Stimulated activated naive CD8-positive, alpha-beta T cell treated with anti-CD3 and anti-CD28 coated beads, Interleukin-15, amount 100 ng/mL, for 72 hours (primary cell): Measurements from ENCODE around the gene TUSC2.
"Not testable (repeated sequence)": the region's sequence is repeated elsewhere in the genome, so short reads cannot be mapped to it uniquely, and the experiment has no call there.

Experiments used
- ATAC-seq: fragments of 150-1000 bp; cut with Tn5 transposase; 2 replicates; pipeline ENCODE4 v1.10.0; 2021; ENCODE audit warnings: mild to moderate bottlenecking, moderate library complexity
- DNase-seq, 2 donors: peaks; one replicate each; pipeline ENCODE4 v3.0.0; 2021 to 2022
- H3K27ac Mint-ChIP-seq, 2 donors: one replicate each; pipeline ENCODE4 v1.8.0; 2022; ENCODE audit warnings: mild to moderate bottlenecking in 2 of 2, mixed read lengths in 2 of 2, moderate library complexity in 2 of 2
- H3K27me3 Mint-ChIP-seq: one replicate; pipeline ENCODE4 v1.8.0; 2022; ENCODE audit warnings: mixed read lengths
- H3K4me1 Mint-ChIP-seq: one replicate; pipeline ENCODE4 v1.8.0; 2022; ENCODE audit warnings: mild to moderate bottlenecking, mixed read lengths
- H3K4me3 Mint-ChIP-seq, 2 donors: one replicate each; pipeline ENCODE4 v1.8.0; 2022; ENCODE audit warnings: mild to moderate bottlenecking in 2 of 2, mixed read lengths in 2 of 2, moderate library complexity in 1 of 2
- H3K9me3 Mint-ChIP-seq, 2 donors: one replicate each; pipeline ENCODE4 v1.8.0; 2022; ENCODE audit warnings: mixed read lengths in 2 of 2

The TUSC2 gene

DNA sequence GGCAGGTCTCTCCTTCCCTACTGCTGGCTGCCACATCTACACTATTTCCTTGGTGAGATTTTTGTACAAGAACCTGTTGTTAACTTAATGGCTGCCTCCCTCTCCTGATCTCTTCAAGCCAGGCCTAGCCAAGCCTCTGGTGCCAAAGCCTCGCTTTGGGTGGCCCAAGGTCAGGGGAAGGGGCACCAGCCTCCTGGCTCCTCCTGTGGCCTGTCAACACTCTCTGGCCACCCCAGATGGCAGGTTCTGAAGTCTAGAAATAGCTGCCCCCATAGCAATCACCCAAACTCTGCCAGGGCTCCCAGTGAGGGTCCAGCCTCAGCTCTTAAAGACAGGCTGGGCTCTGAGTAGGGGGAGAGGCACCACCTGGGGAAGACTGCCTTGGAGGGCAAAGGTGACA, 40.8 kb downstream of the TUSC2 start:
- Mint-ChIP-seq H3K27me3 (no peaks in the 10 kb centered on the region), H3K9me3 (no peaks in the 10 kb centered on the region), H3K27ac (peak overlapping the region in 1 of 2 donors; percentile 91), H3K4me1 (peaks cover 37% of the 10 kb centered on the region), H3K4me3 (no peak overlapping the region)
- ATAC-seq (no peak), DNase-seq (no peak)

DNA sequence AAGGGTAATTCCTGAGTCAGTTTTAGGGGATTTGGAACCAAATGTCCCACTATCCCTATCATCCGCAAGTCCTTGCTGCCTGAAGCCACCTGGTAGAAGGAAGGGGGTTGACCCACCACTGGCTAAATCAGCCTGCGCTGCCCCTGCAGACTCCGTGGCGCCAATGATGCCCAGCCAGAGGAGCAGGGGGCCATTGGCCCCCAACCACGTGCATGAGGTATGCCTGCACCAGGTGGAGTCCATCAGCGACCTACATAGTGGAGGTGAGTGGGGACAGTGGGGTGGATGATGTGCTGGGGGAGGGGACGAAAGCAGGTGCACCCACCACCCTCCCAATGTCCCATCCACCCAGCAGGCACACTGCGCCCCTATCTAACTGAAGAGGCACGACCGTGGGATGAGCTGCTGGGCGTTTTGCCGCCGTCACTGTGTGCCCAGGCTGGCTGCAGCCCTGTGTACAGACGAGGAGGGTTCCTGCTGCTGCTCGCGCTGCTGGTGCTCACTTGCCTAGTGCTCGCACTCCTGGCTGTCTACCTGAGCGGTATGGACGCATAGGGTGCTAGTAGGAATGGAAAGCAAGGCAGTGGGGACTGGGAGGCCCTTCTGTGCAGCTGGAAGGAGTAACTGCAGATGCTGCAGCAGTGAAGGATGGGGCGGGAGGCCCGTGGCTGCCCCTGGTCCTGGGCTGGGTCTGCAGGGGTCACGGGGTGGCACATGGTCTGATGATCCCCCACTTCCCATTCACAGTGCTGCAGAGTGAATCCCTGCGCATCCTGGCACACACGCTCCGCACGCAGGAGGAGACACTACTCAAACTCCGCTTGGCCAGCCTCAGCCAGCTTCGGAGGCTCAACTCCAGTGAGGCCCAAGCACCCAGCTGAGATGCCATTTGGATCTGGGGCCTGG, 41.4 kb downstream of the TUSC2 start:
- H3K4me3 Mint-ChIP-seq = no peak overlapping the region
- no peaks in the 10 kb centered on the region for H3K9me3 Mint-ChIP-seq
- no peak for DNase-seq
- H3K27me3 Mint-ChIP-seq = no peaks in the 10 kb centered on the region
- H3K27ac Mint-ChIP-seq = no peak overlapping the region
- peak; percentile 27 for ATAC-seq
- peaks cover 37% of the 10 kb centered on the region for H3K4me1 Mint-ChIP-seq

DNA sequence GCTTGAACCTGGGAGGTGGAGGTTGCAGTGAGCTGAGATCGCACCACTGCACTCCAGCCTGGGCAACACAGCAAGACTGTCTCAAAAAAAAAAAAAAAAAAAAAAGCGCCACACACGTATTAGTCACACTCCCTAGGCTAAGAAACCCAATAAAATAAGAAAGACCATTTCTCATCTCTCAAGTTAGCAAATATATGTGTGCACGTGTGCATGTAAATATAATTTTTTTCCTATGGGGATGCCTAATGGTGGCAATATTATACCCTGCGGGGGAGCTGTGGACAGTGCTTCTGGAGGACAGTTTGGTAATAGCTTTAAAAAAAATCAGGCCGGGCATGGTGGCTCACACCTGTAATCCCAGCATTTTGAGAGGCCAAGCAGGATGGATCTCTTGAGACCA, 43.9 kb downstream of the TUSC2 start:
- H3K27ac Mint-ChIP-seq, DNase-seq, H3K9me3 Mint-ChIP-seq, ATAC-seq, H3K27me3 Mint-ChIP-seq, H3K4me3 Mint-ChIP-seq: not testable (repeated sequence)
- peaks cover 12% of the 10 kb centered on the region for H3K4me1 Mint-ChIP-seq

DNA sequence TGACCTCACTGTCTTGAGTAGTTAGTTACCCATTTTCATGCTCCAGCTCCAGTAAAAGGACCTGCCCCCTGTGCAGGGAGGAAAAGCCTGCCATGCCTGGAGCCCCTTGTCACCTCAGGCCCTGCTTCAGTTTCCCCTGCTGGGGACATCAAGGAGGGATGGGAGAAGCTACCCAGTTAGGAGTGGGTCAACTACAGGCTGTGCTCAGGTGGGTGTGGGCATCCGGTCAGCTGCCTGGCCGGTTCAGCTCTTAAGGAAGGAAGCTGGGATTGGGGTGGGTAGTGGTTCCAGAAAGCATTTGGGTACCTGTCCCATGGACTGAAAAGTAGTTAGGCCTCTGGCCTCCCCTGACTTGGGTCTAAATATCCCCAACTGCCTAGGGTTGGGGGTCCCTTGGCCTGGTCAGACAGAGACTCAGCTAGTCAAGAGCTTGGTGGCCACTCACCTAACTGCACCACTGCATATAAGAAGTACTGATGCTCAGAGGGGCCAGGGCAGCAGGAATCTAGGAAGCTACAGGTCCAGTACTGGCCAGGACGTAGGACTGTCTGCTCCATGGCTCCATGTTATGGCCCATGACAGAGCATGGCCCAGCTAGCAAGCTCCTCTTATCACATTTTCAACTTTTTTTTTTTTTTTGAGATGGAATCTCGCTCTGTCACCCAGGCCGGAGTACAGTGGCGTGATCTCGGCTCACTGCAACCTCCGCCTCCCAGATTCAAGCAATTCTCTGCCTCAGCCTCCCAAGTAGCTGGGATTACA, 48.6 kb downstream of the TUSC2 start:
- Mint-ChIP-seq H3K27ac (no peak overlapping the region), H3K4me3 (no peak overlapping the region), H3K27me3 (peaks cover 41% of the 10 kb centered on the region), H3K4me1 (peaks cover 21% of the 10 kb centered on the region), H3K9me3 (no peaks in the 10 kb centered on the region)
- DNase-seq (no peak), ATAC-seq (no peak)

DNA sequence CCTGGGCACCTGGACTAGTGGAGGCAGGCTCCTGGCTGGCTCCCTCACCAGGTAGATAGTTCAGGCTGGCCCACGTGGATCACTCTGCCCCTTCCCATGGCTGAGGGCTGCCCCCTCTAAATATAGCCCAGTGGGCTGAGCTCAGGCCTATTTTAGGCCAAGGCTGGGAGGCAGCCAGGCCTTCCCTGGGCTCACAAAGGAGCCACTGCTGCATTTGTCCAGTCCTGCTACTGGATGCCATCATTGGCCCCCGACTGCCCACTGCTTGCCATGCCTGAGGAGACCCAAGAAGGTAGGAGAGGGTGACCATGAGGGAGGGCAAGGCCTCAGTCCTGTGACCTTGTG, 49.2 kb downstream of the TUSC2 start, which contains the start of gene LSMEM2:
Gene LSMEM2 (plus strand): TSS at position 208 of the 345 bp plus-strand sequence. CDS start 27 bp downstream, at position 235.
- H3K4me1 Mint-ChIP-seq = peaks cover 27% of the 10 kb centered on the region
- no peaks in the 10 kb centered on the region for H3K9me3 Mint-ChIP-seq
- no peak for ATAC-seq
- no peak within 1 kb of the TSS for H3K27ac Mint-ChIP-seq
- H3K27me3 Mint-ChIP-seq = peaks cover 47% of the 10 kb centered on the region
- DNase-seq = no peak
- no peak within 1 kb of the TSS for H3K4me3 Mint-ChIP-seq

DNA sequence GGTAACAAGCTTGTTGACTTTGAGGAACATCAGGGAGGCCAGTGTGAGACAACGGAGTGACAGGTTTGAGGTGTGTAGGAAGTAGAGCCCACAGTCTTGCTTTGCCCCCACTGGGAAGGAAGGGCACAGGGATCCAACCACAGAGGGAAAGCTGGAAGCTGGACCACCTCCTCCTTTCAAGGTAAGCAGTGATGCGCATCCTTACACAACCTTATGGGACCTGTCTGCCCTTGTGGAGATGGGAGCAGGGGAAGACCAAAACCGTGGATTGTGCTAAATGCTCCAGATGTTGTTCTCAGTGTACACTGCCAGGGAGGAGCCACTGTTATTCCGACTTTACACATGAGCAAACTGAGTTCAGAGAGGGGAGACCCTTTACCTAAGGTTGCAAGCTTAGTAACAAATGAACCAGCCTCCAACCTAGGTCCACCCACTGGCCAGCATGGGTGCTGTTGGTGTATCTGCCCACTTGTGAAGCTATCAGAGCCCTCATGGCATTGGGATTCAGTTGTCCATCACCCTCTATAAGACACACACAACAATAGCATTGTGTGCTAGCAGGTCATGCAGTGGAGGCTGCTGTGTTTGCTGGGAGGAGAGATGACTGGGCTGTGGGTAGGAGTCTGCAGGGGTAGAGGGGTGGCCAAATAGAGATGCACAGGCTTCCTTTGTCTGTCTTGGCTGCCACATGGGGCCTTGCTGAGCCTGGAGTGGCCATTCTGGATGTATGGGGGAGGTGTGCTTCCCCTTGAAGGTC, 49.7 kb downstream of the TUSC2 start:
- no peak overlapping the region for H3K4me3 Mint-ChIP-seq
- H3K4me1 Mint-ChIP-seq = peaks cover 30% of the 10 kb centered on the region
- ATAC-seq (peak; percentile 10), DNase-seq (no peak)
- no peak overlapping the region for H3K27ac Mint-ChIP-seq
- H3K27me3 Mint-ChIP-seq = peaks cover 52% of the 10 kb centered on the region
- no peaks in the 10 kb centered on the region for H3K9me3 Mint-ChIP-seq

DNA sequence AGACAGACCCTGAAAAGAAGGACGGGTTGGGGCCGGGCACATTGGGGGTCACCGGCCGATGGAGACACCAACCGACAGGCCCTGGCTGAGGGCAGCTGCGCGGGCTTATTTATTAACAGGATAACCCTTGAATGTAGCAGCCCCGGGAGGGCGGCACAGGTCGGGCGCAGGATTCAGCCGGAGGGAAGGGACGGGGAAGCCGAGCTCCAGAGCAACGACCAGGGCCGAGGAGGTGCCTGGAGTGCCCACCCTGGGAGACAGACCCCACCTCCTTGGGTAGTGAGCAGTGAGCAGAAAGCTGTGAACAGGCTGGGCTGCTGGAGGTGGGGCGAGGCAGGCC, 51.3 kb downstream of the TUSC2 start:
- Mint-ChIP-seq H3K4me1 (peaks cover 45% of the 10 kb centered on the region), H3K27me3 (peaks cover 61% of the 10 kb centered on the region), H3K4me3 (peak overlapping the region in 1 of 2 donors; percentile 84), H3K27ac (no peak overlapping the region), H3K9me3 (no peaks in the 10 kb centered on the region)
- DNase-seq (no peak), ATAC-seq (no peak)

DNA sequence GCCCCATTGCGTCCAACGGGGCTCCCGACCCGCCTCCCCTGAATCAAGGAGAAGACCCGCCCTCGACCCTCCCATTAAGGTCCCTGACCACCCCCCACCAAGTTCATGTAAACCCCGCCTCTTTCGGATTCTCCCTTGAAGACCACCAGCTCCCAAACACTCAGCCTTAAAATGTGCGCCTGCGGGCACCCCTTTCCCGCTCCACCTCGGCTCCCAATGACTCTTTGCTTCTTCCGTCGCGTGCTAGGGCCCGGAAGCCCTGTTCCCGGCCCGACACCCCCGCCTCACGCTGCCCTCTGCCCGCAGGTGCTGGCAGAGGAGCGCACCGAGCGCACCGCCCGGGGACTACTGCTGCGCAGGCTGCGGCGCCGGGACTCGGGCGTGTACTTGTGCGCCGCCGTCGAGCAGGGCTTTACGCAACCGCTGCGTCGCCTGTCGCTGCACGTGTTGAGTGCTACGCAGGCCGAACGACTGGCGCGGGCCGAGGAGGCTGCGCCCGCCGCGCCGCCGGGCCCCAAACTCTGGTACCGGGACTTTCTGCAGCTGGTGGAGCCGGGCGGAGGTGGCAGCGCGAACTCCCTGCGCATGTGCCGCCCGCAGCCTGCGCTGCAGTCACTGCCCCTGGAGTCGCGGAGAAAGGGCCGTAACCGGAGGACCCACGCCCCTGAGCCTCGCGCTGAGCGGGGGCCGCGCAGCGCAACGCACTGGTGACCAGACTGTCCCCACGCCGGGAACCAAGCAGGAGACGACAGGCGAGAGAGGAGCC, 51.8 kb downstream of the TUSC2 start:
- H3K4me3 Mint-ChIP-seq = peak overlapping the region; percentile 29 to 84
- H3K27me3 Mint-ChIP-seq = peaks cover 66% of the 10 kb centered on the region
- peaks cover 50% of the 10 kb centered on the region for H3K4me1 Mint-ChIP-seq
- peak in 1 of 2 donors; percentile 46 for DNase-seq
- H3K9me3 Mint-ChIP-seq = no peaks in the 10 kb centered on the region
- no peak for ATAC-seq
- H3K27ac Mint-ChIP-seq = no peak overlapping the region

DNA sequence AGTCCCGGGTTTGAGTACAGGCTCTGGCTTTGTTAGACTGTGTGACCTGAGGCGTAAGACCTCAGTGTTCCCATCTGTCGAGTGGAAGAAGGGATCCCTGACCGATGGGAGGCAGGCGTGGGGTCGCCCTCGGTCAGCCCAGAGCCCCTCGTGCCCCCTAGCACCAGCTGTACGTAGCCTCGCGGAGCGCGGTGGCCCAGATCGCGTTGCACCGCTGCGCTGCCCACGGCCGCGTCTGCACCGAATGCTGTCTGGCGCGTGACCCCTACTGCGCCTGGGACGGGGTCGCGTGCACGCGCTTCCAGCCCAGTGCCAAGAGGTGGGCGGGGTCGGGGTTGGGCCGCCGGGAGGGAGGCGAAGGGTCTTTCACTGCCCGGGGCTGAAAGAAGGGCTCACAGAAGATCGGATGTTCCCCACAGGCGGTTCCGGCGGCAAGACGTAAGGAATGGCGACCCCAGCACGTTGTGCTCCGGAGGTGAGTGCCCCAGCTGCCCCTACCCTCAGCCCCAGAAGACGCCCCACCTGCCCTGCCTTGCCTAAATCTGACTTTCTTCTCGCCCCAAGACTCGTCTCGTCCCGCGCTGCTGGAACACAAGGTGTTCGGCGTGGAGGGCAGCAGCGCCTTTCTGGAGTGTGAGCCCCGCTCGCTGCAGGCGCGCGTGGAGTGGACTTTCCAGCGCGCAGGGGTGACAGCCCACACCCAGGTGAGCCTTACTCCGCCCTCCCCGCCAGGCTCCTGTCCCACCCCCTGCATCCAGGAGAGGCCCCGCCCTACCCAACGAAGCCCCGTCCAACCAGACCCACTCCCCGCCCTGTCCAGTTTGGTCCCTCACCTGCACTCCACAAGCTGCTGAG, 52.7 kb downstream of the TUSC2 start:
- H3K27me3 Mint-ChIP-seq = peaks cover 70% of the 10 kb centered on the region

More for the DNA sequence above, 52.7 kb downstream of the TUSC2 start:
- DNase-seq (no peak), ATAC-seq (no peak)
- Mint-ChIP-seq H3K4me3 (peak overlapping the region; percentile 29 to 84), H3K27ac (no peak overlapping the region), H3K4me1 (peaks cover 50% of the 10 kb centered on the region), H3K9me3 (no peaks in the 10 kb centered on the region)
